H1 (cell line): ENCODE measurements around the gene BCL11A. TPM values are rescaled to one million over a fixed set of nuclear protein-coding genes. Genes with fewer than 3 reads are reported as not detected.

Source experiments
- CHD2 ChIP-seq: IDR thresholded peaks from 2 replicates; pipeline ENCODE4 v1.6.1; 2012; ENCODE audit warnings: low read length, improper control_type of control experiment
- GTF2F1 ChIP-seq: IDR thresholded peaks from 2 replicates; pipeline ENCODE4 v1.6.1; 2012; ENCODE audit warnings: low read depth, low read length, improper control_type of control experiment, borderline replicate concordance
- KDM1A ChIP-seq: fragments of 200-600, 300-600 bp; sonication (generic); IDR thresholded peaks from 2 replicates; pipeline ENCODE4 v1.7.1; 2016; ENCODE audit warnings: mild to moderate bottlenecking, low read length, borderline replicate concordance
- POLR2A ChIP-seq, 2 experiments: IDR thresholded peaks; 1 replicate in 1 of 2; 2 replicates in 1 of 2; pipeline ENCODE4 v1.6.1; 2011; ENCODE audit warnings: low read depth in 2 of 2, low read length in 2 of 2, mild to moderate bottlenecking in 2 of 2; ENCODE audit errors: control extremely low read depth in 1 of 2
- SIN3A ChIP-seq, 2 experiments: IDR thresholded peaks in 1 of 2; conservative IDR thresholded peaks in 1 of 2; 2 replicates each; pipeline ENCODE4 v1.6.1; 2011 to 2012; ENCODE audit warnings: low read length in 2 of 2, improper control_type of control experiment in 1 of 2, low read depth in 1 of 2, mild to moderate bottlenecking in 1 of 2
- polyA plus RNA-seq, 7 experiments: library from polyadenylated mRNA; depleted of rRNA in 3 of 7; stranded (reverse) in 5 of 7; unstranded in 2 of 7; fragments of >200 nt in 5 of 7; fragments of 200-250 nt in 2 of 7; gene quantifications; 1 replicate in 5 of 7; 2 replicates in 1 of 7; 4 replicates in 1 of 7; pipeline versions ENCODE4 v1.2.1 to v1.2.3, GENCODE V29; 2011 to 2013; ENCODE audit warnings: missing spikeins in 2 of 7, mixed read lengths in 2 of 7
- total RNA-seq: library from RNA; stranded (reverse); fragmentation: NEBNext Ultra II Directional; extraction: Animal tissue kit (Norgen Biotek cat#: 25700); gene quantifications from 2 replicates; pipeline ENCODE4 v1.2.1, GENCODE V29; 2021
- TF ChIP-seq, protein P1 (sequence below): IDR thresholded peaks from 2 replicates; pipeline ENCODE4 v1.6.1; 2012; ENCODE audit warnings: inconsistent platforms
- TF ChIP-seq, protein P2 (sequence below): IDR thresholded peaks from 2 replicates; pipeline ENCODE4 v1.6.1; 2012; ENCODE audit warnings: inconsistent platforms
- TF ChIP-seq, protein P3 (sequence below): fragments of 300-600 bp; sonication (generic); IDR thresholded peaks from 2 replicates; pipeline ENCODE4 v1.7.1; 2012; ENCODE audit warnings: low read length, moderate library complexity, mild to moderate bottlenecking, inconsistent platforms; ENCODE audit not compliant: insufficient replicate concordance

The BCL11A gene
- total and polyA plus RNA-seq, 2 of the 8 experiments (the other 6 are each of a cell fraction or from before 2014, with no cell fraction given) = 11.9 to 59.3 TPM

DNA sequence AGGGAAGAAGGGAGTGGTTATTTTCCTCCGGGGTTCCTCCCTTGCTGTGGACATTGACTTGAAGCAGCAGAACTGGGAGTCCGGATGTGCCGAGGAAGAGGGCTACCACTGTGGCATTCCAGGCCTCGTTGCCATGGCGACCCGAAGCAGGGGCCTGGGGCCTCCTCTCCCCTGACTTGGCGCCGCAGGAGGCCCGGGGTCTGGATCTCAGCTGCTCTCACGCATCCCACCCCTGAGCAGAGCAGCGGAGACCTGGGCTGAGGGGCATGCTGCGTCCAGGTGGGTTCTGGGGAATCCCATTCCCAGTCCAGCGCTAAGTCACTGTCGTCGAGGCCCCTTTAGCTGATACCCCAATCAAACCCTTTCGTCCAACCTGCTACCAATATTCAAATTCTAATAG lies 100.2 kb downstream of the BCL11A start (continued):
- peak; percentile 44; the same call in 1 of the 2 replicates for TF ChIP-seq CHD2
- peak in 1 of 2 experiments; percentile 78; a peak in 2 of 4 replicates for TF ChIP-seq SIN3A (conservative IDR thresholded peaks at IDR 0.05 in 1 of 2, IDR thresholded peaks at IDR 0.05 in 1 of 2; ENCODE audit: low read depth in 1 of 2, low read length in 2 of 2)
- TF ChIP-seq, protein P1, sequence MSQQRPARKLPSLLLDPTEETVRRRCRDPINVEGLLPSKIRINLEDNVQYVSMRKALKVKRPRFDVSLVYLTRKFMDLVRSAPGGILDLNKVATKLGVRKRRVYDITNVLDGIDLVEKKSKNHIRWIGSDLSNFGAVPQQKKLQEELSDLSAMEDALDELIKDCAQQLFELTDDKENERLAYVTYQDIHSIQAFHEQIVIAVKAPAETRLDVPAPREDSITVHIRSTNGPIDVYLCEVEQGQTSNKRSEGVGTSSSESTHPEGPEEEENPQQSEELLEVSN = peak; percentile 64
- TF ChIP-seq, protein P2, sequence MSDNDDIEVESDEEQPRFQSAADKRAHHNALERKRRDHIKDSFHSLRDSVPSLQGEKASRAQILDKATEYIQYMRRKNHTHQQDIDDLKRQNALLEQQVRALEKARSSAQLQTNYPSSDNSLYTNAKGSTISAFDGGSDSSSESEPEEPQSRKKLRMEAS = peak; percentile 52
- TF ChIP-seq, protein P3, sequence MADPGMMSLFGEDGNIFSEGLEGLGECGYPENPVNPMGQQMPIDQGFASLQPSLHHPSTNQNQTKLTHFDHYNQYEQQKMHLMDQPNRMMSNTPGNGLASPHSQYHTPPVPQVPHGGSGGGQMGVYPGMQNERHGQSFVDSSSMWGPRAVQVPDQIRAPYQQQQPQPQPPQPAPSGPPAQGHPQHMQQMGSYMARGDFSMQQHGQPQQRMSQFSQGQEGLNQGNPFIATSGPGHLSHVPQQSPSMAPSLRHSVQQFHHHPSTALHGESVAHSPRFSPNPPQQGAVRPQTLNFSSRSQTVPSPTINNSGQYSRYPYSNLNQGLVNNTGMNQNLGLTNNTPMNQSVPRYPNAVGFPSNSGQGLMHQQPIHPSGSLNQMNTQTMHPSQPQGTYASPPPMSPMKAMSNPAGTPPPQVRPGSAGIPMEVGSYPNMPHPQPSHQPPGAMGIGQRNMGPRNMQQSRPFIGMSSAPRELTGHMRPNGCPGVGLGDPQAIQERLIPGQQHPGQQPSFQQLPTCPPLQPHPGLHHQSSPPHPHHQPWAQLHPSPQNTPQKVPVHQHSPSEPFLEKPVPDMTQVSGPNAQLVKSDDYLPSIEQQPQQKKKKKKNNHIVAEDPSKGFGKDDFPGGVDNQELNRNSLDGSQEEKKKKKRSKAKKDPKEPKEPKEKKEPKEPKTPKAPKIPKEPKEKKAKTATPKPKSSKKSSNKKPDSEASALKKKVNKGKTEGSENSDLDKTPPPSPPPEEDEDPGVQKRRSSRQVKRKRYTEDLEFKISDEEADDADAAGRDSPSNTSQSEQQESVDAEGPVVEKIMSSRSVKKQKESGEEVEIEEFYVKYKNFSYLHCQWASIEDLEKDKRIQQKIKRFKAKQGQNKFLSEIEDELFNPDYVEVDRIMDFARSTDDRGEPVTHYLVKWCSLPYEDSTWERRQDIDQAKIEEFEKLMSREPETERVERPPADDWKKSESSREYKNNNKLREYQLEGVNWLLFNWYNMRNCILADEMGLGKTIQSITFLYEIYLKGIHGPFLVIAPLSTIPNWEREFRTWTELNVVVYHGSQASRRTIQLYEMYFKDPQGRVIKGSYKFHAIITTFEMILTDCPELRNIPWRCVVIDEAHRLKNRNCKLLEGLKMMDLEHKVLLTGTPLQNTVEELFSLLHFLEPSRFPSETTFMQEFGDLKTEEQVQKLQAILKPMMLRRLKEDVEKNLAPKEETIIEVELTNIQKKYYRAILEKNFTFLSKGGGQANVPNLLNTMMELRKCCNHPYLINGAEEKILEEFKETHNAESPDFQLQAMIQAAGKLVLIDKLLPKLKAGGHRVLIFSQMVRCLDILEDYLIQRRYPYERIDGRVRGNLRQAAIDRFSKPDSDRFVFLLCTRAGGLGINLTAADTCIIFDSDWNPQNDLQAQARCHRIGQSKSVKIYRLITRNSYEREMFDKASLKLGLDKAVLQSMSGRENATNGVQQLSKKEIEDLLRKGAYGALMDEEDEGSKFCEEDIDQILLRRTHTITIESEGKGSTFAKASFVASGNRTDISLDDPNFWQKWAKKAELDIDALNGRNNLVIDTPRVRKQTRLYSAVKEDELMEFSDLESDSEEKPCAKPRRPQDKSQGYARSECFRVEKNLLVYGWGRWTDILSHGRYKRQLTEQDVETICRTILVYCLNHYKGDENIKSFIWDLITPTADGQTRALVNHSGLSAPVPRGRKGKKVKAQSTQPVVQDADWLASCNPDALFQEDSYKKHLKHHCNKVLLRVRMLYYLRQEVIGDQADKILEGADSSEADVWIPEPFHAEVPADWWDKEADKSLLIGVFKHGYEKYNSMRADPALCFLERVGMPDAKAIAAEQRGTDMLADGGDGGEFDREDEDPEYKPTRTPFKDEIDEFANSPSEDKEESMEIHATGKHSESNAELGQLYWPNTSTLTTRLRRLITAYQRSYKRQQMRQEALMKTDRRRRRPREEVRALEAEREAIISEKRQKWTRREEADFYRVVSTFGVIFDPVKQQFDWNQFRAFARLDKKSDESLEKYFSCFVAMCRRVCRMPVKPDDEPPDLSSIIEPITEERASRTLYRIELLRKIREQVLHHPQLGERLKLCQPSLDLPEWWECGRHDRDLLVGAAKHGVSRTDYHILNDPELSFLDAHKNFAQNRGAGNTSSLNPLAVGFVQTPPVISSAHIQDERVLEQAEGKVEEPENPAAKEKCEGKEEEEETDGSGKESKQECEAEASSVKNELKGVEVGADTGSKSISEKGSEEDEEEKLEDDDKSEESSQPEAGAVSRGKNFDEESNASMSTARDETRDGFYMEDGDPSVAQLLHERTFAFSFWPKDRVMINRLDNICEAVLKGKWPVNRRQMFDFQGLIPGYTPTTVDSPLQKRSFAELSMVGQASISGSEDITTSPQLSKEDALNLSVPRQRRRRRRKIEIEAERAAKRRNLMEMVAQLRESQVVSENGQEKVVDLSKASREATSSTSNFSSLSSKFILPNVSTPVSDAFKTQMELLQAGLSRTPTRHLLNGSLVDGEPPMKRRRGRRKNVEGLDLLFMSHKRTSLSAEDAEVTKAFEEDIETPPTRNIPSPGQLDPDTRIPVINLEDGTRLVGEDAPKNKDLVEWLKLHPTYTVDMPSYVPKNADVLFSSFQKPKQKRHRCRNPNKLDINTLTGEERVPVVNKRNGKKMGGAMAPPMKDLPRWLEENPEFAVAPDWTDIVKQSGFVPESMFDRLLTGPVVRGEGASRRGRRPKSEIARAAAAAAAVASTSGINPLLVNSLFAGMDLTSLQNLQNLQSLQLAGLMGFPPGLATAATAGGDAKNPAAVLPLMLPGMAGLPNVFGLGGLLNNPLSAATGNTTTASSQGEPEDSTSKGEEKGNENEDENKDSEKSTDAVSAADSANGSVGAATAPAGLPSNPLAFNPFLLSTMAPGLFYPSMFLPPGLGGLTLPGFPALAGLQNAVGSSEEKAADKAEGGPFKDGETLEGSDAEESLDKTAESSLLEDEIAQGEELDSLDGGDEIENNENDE = no peak
- peak in 1 of 2 experiments; percentile 63; a peak in 2 of 3 replicates for TF ChIP-seq POLR2A (IDR thresholded peaks at IDR 0.05; ENCODE audit: control extremely low read depth in 1 of 2, low read depth in 2 of 2, low read length in 2 of 2)
- TF ChIP-seq GTF2F1 = no peak
- no peak for TF ChIP-seq KDM1A
